ENCODE measurements around the gene UBR1.
"Not testable (repeated sequence)": the region's sequence is repeated elsewhere in the genome, so short reads cannot be mapped to it uniquely, and the experiment has no call there.

Gene UBR1

GRCh38 chr15:42964476-42964875 lies 141.4 kb downstream of the UBR1 start:
- no peak for DNase-seq

DNA sequence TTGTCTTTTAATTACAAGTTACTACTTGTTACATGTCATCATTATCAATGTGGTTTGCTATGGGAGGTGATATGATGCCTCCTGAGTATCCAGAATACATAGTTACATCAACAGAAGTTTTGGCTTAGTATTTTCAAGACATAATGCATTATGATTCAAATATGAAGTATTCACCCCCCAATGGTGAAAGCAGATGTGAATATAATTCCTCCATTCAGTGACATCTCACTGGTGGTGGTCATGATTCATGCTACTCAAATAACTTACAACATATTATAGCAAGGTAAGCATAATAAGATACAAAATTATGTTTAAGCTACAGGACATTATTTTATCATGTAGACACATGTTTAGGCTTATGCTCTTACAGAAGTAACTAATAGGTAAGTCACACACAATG lies 150.3 kb downstream of the UBR1 start:
- DNase-seq: no peak

DNA sequence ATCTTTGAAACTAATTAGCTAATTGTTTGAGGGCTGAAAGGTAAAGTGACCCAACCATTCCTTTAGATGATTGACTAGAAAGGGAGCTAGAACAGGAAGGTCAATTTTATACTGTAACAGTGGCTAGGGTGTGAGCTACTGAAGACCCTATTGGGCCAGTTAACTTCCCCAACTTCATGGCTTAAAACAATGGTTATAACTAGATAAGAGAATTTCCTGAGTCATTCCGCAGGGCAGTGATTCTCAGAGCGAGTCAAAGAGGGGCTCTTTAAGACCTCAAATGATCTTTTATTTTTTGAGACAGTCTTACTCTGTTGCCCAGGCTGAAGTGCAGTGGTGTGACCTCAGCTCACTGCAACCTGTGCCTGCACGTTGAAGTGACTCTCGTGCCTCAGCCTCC lies 151.5 kb downstream of the UBR1 start:
- DNase-seq: no peak

DNA sequence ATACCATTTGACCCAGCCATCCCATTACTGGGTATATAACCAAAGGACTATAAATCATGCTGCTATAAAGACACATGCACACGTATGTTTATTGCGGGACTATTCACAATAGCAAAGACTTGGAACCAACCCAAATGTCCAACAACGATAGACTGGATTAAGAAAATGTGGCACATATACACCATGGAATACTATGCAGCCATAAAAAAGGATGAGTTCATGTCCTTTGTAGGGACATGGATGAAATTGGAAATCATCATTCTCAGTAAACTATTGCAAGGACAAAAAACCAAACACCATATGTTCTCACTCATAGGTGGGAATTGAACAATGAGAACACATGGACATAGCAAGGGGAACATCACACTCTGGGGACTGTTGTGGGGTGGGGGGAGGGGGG lies 156.9 kb downstream of the UBR1 start:
- DNase-seq: not testable (repeated sequence)

DNA sequence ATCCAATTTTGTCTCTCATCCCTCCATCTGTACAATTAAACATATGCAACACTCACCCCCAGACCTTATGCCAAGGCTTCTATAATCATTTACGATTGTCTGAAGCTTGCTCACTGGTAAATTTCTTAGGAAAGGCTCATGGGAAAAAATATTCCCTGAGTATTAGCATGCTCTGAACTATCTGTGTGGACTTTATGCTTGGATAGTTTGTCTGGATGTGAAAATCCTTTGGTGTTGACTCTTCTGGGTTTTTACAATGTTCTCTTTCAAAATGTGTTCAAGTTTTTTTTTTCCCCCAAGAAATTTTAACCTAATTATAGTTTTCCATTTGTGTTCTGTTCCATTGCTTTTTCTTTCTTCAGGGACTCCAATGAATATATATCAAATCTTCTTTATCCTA lies 165.3 kb downstream of the UBR1 start:
- DNase-seq: no peak

DNA sequence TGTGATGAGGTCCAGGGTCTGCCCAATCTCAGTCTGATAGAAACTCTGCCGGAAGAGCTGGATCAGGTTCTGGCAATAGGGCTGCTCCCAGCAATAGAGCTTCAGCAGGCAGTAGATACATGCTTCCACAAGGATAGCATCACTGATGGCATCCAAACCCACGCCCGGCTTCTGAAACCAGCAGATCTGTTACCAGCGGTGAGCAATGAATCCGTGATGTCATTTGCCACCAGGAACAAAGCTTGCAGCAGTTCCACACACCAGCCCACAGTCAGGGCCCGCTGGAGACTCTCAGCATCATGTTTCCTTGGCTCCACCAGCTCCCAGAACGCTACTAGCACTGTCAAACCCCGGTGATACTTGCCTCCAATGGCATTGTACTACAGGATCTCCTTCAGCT lies 166.0 kb downstream of the UBR1 start:
- no peak for DNase-seq

DNA sequence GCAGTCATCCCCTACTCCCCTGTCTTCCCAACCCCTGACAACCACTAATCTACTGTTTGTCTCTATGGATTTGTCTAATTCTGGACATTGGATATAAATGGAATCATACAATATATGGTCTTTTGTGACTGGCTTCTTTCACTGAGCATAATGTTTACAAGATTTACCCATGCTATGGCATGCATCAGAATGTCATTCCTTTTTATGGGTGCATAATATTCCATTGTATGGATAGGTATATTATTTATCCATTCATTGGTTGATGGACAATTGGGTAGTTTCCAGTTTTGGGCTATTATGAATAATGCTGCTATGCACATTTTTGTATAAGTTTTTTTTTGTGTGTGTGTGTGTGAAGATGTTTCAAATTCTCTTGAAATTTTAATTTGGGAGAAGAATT lies 168.7 kb downstream of the UBR1 start:
- DNase-seq: no peak

GRCh38 chr15:42933886-42934667 lies 171.8 kb downstream of the UBR1 start:
- no peak for DNase-seq

GRCh38 chr15:42932833-42933515 lies 172.9 kb downstream of the UBR1 start:
- DNase-seq: no peak

GRCh38 chr15:42931702-42932486 lies 173.9 kb downstream of the UBR1 start:
- DNase-seq: no peak

GRCh38 chr15:42929306-42929848 lies 176.5 kb downstream of the UBR1 start:
- DNase-seq: no peak

DNA sequence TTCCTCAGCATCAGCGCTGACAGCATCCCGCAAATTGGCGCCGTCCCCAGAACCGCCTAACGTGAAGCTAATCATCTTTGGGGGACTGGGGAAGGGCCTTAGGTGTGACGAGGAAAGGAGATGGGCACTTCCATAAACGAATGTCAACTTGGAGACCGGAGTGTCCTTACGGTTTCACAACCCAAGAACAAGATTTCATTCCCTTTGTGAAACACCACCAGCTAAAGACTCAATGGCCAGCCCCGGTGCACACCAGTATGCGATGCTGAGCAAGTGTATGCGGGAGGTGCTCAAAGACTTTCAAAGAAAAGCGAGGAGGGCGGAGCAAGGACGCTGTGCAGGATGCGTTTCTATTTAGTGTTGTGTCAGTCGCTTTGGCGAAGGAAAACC lies 184.5 kb downstream of the UBR1 start:
- peak; percentile 1 to 59 (median 17) for DNase-seq

- peak; percentile 89 to 99 (median 97) for DNase-seq
These were observed 185.1 kb downstream of the UBR1 start, which contains the start of gene TTBK2 for GRCh38 chr15:42920519-42921341. TTBK2 (minus strand) TSS chr15:42920778; CDS start chr15:42878617, 42,161 bp downstream.

DNA sequence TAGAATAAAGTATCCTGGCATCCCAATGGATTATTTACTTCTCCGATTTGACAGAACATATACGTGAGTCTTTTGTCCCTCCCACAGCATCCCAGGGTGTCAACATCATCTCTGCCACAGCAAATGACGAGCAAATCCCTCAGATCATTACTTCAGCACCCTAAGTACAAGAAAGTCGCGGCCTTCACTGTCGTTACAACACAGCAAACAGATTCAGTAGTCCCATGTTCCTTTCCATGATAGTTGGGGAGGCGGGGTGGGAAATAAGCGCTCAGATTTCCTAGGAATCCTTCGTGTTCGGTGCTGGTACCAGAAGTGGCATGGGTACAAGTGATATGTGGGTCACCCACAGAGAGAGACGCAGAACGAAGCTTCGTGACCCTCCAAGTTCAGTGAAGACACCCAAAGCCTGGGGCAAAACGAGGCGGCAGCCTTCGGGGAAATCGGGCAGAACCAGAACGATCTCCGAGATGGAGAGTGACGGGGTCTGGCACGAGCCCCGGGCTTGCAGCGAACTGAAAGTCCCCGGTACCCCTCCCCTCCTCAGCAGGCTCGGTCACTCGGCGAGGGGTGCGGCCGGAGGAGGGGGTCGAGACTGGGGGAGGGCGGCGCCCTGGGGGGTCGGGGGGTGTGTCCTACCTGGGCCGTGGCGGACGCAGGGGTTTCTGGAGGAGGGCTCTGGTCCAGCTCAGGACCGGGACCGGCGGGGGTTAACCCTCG lies 185.9 kb downstream of the UBR1 start:
- DNase-seq: peak in 4 of 5 experiments; percentile 6 to 68 (median 18)

DNA sequence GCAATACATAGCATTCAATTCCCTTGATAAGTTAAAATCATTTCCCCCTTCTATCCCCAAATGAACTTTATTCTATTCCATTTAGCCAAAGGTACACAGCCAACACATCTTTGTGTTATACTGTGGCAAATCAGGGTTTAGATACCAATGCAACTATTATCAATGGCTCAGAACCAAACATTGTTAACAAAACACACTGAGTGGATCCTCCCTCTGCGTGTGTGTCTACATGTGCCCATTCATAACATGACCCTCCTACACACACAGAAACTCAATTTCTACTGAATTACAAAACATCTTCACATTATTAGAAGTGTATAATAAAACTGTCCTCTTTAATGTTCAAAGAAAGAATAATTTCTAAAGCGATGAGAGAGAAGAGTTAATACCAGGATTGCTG lies 186.5 kb downstream of the UBR1 start:
- peak in 1 of 5 experiments; percentile 25 for DNase-seq

DNA sequence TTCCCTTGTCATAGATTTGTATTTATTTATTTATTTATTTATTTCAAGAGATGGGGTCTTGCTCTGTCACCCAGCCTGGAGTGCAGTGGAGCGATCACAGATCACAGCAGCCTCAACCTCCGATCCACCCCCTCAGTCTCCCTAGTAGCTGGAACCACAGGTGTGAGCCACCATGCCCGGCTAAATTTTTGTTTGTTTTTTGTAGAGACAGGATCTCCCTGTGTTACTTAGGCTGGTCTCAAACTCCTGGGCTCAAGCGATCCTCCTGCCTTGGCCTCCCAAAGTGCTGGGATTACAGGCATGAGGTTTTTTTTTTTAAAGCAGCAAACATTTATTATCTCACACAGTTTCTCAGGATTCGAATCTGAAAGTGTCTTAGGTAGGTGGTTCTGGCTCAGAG lies 187.8 kb downstream of the UBR1 start:
- no peak for DNase-seq

DNA sequence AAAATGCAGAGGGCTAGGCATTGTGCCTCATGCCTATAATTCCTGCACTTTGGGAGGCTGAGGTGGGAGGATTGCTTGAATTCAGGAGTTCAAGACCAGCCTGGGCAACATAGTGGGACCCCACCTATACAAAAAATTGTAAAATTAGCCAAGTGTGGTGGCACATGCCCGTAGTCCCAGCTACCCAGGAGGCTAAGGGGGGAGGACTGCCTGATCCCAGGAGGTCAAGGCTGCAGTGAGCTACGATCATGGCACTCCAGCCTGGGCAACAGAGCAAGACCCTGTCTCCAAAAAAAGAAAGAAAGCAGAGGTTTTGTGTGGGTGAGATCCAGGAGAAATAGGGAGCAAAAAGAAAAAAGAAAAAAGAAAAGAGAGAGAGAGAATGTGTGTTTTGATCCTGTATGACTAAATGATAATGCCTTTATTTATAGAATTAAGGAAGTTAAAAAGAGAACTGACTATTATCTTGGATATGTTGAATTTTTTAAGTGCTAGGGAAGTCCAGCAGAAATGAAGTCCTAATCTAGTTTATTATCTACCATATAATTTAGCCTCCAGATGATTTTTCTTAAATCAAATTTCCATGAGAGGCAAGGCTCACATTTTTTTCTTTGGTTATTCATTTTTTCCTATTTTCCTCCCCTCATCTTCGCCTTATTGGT lies 190.1 kb downstream of the UBR1 start:
- DNase-seq: no peak

- no peak for DNase-seq
These were observed 190.9 kb downstream of the UBR1 start for GRCh38 chr15:42914728-42915497.

DNA sequence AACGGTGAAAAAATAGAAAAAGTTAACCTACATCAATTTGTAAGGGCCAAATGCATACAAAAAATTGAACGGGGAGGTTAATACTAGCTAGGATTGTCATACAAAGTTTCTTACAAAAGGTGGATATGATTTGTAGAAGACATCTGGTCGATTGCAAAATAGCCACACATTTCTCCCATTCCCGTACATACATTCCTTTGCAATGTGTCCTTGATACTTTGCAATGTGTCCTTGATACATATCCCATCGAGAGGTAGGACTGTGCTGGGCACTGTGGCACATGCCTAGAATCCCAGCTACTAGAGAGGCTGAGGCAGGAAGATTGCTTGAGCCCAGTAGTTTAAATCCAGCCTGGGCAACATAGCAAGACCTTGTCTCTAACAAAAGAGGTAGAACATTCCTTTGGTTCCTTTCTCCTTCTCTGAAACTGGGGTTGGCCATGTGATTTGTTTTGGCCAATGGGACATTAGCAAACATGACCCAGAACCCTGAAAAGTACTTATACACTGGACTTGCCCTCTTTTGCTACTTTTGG lies 194.7 kb downstream of the UBR1 start:
- no peak for DNase-seq

GRCh38 chr15:42908538-42908937 lies 197.3 kb downstream of the UBR1 start:
- DNase-seq: no peak

Measured in T-helper 2 cell (primary cell).